Type B pancreatic cell (in vitro differentiated cells): Measurements from ENCODE around the gene PDZD7. TPM values are rescaled to one million over a fixed set of nuclear protein-coding genes. Genes with fewer than 3 reads are reported as not detected.

Experiments
- DNase-seq: peaks from one replicate; pipeline ENCODE4 v3.0.0; 2021; ENCODE audit warnings: mixed read lengths; ENCODE audit not compliant: unreplicated experiment; ENCODE audit errors: extremely low spot score
- H3K27ac Mint-ChIP-seq: 2 replicates; pipeline ENCODE4 v1.8.0; 2021; ENCODE audit warnings: mild to moderate bottlenecking, mixed read lengths
- H3K27me3 Mint-ChIP-seq: 2 replicates; pipeline ENCODE4 v1.8.0; 2021; ENCODE audit warnings: mixed read lengths
- H3K36me3 Mint-ChIP-seq: 2 replicates; pipeline ENCODE4 v1.8.0; 2021; ENCODE audit warnings: mixed read lengths
- H3K4me1 Mint-ChIP-seq: one replicate; pipeline ENCODE4 v1.8.0; 2021; ENCODE audit warnings: mixed read lengths; ENCODE audit not compliant: unreplicated experiment
- H3K4me3 Mint-ChIP-seq: 2 replicates; pipeline ENCODE4 v1.8.0; 2021; ENCODE audit warnings: mild to moderate bottlenecking, mixed read lengths
- H3K9me3 Mint-ChIP-seq: 2 replicates; pipeline ENCODE4 v1.8.0; 2021; ENCODE audit warnings: mixed read lengths
- CTCF ChIP-seq: fragments of 200-600 bp; sonication (generic); conservative IDR thresholded peaks from 2 replicates; pipeline ENCODE4 v1.5.0; 2021; ENCODE audit warnings: antibody characterized with exemption, mild to moderate bottlenecking
- total RNA-seq: library from RNA; stranded (reverse); gene quantifications from 2 replicates; pipeline ENCODE4 v1.2.1, GENCODE V29; 2021; ENCODE audit warnings: low replicate concordance

PDZD7 gene
- total RNA-seq, 1 donor from 2014 or later = 2.0 TPM

DNA sequence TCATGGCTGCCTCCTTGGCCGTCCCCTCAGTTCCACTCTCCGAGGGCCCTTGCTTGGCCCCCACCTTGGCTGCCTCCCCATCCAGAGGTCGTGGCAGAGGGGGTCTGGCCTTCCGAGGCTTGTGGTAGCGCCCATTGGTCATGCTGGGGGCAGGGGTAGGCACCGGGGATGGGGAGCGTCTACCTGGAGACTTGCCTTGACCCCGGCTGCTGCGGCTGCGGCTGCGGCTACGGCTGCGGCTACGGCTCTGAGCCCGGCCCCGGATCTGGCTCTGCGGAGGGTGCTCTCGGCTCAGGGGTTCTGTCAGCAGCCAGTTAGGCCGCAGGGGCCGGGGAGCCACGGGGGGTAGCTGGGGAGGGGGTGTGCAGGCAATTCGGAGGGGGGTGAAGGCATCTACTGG, 20.6 kb downstream of the PDZD7 start:
- Mint-ChIP-seq H3K36me3 (no peaks in the 10 kb centered on the region), H3K9me3 (no peaks in the 10 kb centered on the region), H3K4me3 (no peak overlapping the region)

DNA sequence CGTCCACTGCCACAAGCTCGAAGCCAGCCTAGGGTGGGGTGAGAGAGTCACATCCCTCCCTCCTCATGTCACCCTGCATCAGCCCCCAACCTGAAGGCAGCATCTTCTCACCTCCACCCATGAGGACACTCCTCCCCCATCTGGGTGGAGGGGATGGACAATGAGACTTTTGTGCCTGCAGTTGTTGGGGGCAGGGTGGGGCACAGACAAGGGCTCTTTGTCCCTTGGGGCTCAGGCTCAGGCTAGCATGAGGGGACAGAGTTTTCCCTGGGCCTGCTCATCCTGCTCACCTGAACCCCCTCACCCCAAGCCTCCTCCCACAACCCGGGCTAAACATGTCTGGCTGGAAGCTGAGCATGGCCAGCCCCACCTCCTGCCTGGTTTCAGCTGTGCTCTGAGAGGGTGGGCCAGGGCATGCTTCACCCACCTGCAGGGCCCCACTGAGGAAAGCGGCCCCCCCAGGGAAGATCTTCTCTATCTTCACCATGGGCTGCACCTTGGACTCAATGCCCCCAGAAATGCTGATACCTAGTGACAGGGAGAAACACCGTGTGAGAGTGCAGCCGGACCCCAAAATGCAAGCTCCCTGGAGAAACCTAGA, 22.0 kb downstream of the PDZD7 start:
- DNase-seq = no peak
- TF ChIP-seq CTCF = no peak
- no peak overlapping the region for H3K4me3 Mint-ChIP-seq
- H3K4me1 Mint-ChIP-seq = peaks cover 11% of the 10 kb centered on the region
- no peak overlapping the region for H3K27ac Mint-ChIP-seq
- H3K36me3 Mint-ChIP-seq = no peaks in the 10 kb centered on the region
- peaks cover 4% of the 10 kb centered on the region for H3K27me3 Mint-ChIP-seq
- H3K9me3 Mint-ChIP-seq = no peaks in the 10 kb centered on the region

More for the DNA sequence above, 20.6 kb downstream of the PDZD7 start:
- Mint-ChIP-seq H3K27me3 (peaks cover 9% of the 10 kb centered on the region), H3K27ac (no peak overlapping the region), H3K4me1 (peaks cover 23% of the 10 kb centered on the region)
- TF ChIP-seq CTCF = peak; percentile 1
- no peak for DNase-seq

GRCh38 chr10:101007915-101008822, 22.8 kb downstream of the PDZD7 start:
- no peak overlapping the region for H3K4me3 Mint-ChIP-seq
- no peak for DNase-seq
- H3K4me1 Mint-ChIP-seq = peaks cover 7% of the 10 kb centered on the region
- no peaks in the 10 kb centered on the region for H3K9me3 Mint-ChIP-seq
- H3K27me3 Mint-ChIP-seq = peaks cover 2% of the 10 kb centered on the region
- H3K27ac Mint-ChIP-seq = no peak overlapping the region
- H3K36me3 Mint-ChIP-seq = no peaks in the 10 kb centered on the region
- TF ChIP-seq CTCF = no peak

DNA sequence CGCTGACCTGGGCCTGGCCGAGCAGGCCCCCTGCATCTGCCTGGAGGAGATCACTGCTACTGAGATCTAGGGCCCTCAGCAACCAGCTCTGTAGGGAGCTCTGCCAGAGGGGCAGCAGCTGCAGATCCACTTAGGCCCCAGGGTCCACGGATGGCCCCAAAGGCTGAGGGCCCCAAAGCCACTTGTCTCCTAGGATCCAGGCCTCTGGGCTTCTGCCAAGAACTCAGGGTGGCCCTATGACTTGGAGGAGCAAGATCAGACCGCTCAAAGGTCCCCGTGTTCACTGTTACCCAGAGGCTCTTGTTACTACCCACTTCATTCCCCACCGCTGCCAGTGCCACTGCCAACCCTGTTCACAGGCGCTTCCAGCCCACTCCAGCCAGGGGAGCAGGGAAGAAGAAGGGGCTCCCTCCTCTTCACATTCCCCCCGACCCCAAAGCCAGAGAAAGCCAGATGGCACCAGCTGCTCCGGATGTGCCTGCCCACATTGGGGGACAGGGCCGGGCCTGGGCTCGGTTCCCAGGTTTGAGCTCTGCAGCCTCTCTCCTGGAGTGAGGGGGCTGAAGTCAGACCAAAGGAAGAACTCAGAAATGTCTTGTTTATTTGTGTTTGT, 23.7 kb downstream of the PDZD7 start:
- no peaks in the 10 kb centered on the region for H3K4me1 Mint-ChIP-seq
- H3K4me3 Mint-ChIP-seq = no peak overlapping the region
- no peak overlapping the region for H3K27ac Mint-ChIP-seq
- H3K27me3 Mint-ChIP-seq = no peaks in the 10 kb centered on the region
- H3K36me3 Mint-ChIP-seq = no peaks in the 10 kb centered on the region
- H3K9me3 Mint-ChIP-seq = no peaks in the 10 kb centered on the region
- TF ChIP-seq CTCF = no peak
- DNase-seq = no peak

GRCh38 chr10:101006593-101007098, 24.3 kb downstream of the PDZD7 start:
- H3K4me3 Mint-ChIP-seq = no peak overlapping the region
- no peaks in the 10 kb centered on the region for H3K27me3 Mint-ChIP-seq
- DNase-seq = no peak
- H3K9me3 Mint-ChIP-seq = no peaks in the 10 kb centered on the region
- H3K27ac Mint-ChIP-seq = no peak overlapping the region
- no peaks in the 10 kb centered on the region for H3K4me1 Mint-ChIP-seq
- H3K36me3 Mint-ChIP-seq = no peaks in the 10 kb centered on the region
- no peak for TF ChIP-seq CTCF
